GM23338 (cell line): Measurements from ENCODE around the gene SLC6A15. TPM values are rescaled to one million over a fixed set of nuclear protein-coding genes. Genes with fewer than 3 reads are reported as not detected.

Experiments
- ATAC-seq: fragments of 200-7000 bp; cut with Tn5 transposase; 3 replicates; pipeline ENCODE4 v1.9.1; 2020
- DNase-seq: peaks from one replicate; pipeline ENCODE4 v3.0.0-alpha.2; 2015; ENCODE audit warnings: low spot score
- H2AFZ ChIP-seq: fragments of 200-600 bp; sonication (generic); 2 replicates; pipeline ENCODE4 v1.8.0; 2016; ENCODE audit warnings: antibody characterized with exemption, mild to moderate bottlenecking, moderate library complexity
- H3F3A ChIP-seq: fragments of 200-600 bp; sonication (generic); replicated peaks from 2 replicates; pipeline ENCODE4 v1.8.0; 2017; ENCODE audit warnings: antibody characterized with exemption, mixed run types, low read depth
- H3K27ac ChIP-seq: fragments of 200-600 bp; sonication (generic); 2 replicates; pipeline ENCODE4 v1.6.1; 2016; ENCODE audit warnings: low read depth
- H3K27me3 ChIP-seq: fragments of 200-600 bp; sonication (generic); 2 replicates; pipeline ENCODE4 v1.8.0; 2016; ENCODE audit warnings: mild to moderate bottlenecking, mixed run types, moderate library complexity; ENCODE audit not compliant: insufficient read depth
- H3K36me3 ChIP-seq: fragments of 200-600 bp; sonication (generic); 2 replicates; pipeline ENCODE4 v1.8.0; 2016; ENCODE audit warnings: mild to moderate bottlenecking; ENCODE audit not compliant: insufficient read depth
- H3K4me1 ChIP-seq: fragments of 200-600 bp; sonication (generic); 2 replicates; pipeline ENCODE4 v1.8.0; 2016; ENCODE audit warnings: mild to moderate bottlenecking, moderate library complexity; ENCODE audit not compliant: insufficient read depth
- H3K4me2 ChIP-seq: fragments of 200-600 bp; sonication (generic); 2 replicates; pipeline ENCODE4 v1.7.1; 2017; ENCODE audit warnings: mixed run types
- H3K4me3 ChIP-seq: fragments of 200-600 bp; sonication (generic); 2 replicates; pipeline ENCODE4 v1.6.1; 2016; ENCODE audit warnings: mixed run types
- H3K79me2 ChIP-seq: fragments of 200-600 bp; sonication (generic); replicated peaks from 2 replicates; pipeline ENCODE4 v1.8.0; 2017; ENCODE audit warnings: mild to moderate bottlenecking; ENCODE audit not compliant: insufficient read depth
- H3K9me2 ChIP-seq: fragments of 200-600 bp; sonication (generic); 2 replicates; pipeline ENCODE4 v1.8.0; 2017; ENCODE audit not compliant: insufficient read depth
- H4K20me1 ChIP-seq: fragments of 200-600 bp; sonication (generic); replicated peaks from 2 replicates; pipeline ENCODE4 v1.8.0; 2017; ENCODE audit warnings: mild to moderate bottlenecking; ENCODE audit not compliant: insufficient read depth
- H3K27ac Mint-ChIP-seq: 2 replicates; pipeline ENCODE4 v1.8.0; 2020; ENCODE audit warnings: inconsistent platforms, mild to moderate bottlenecking, moderate library complexity, mixed read lengths
- H3K27me3 Mint-ChIP-seq: 3 replicates; pipeline ENCODE4 v1.8.0; 2022; ENCODE audit warnings: low read depth, mild to moderate bottlenecking, moderate library complexity, mixed read lengths, inconsistent platforms; ENCODE audit not compliant: insufficient read depth, poor library complexity
- H3K36me3 Mint-ChIP-seq: 3 replicates; pipeline ENCODE4 v1.8.0; 2021; ENCODE audit warnings: low read depth, mild to moderate bottlenecking, inconsistent platforms, moderate library complexity, mixed read lengths
- H3K4me1 Mint-ChIP-seq: 3 replicates; pipeline ENCODE4 v1.8.0; 2020; ENCODE audit warnings: mild to moderate bottlenecking, inconsistent platforms, mixed read lengths
- H3K4me3 Mint-ChIP-seq: 3 replicates; pipeline ENCODE4 v1.8.0; 2021; ENCODE audit warnings: moderate library complexity, mild to moderate bottlenecking, inconsistent platforms, mixed read lengths
- H3K9me3 Mint-ChIP-seq: 3 replicates; pipeline ENCODE4 v1.8.0; 2020; ENCODE audit warnings: moderate library complexity, mild to moderate bottlenecking, inconsistent platforms, mixed read lengths
- CTCF ChIP-seq, 2 experiments: fragments of 200-600 bp in 1 of 2; sonication (generic) in 1 of 2; conservative IDR thresholded peaks; 2 replicates each; pipeline versions ENCODE4 v1.5.1 to v1.6.1; 2016 to 2017; ENCODE audit warnings: antibody characterized with exemption in 2 of 2, low read depth in 2 of 2, mild to moderate bottlenecking in 2 of 2, moderate library complexity in 1 of 2
- EZH2 ChIP-seq: fragments of 200-600 bp; sonication (generic); IDR thresholded peaks from one replicate; pipeline ENCODE4 v1.8.0; 2017; ENCODE audit warnings: antibody characterized with exemption, mild to moderate bottlenecking, low read depth; ENCODE audit not compliant: unreplicated experiment
- EZH2phosphoT487 ChIP-seq: fragments of 200-600 bp; sonication (generic); IDR thresholded peaks from one replicate; pipeline ENCODE4 v1.8.1; 2018; ENCODE audit warnings: antibody characterized with exemption; ENCODE audit not compliant: unreplicated experiment
- JUNB ChIP-seq: IDR thresholded peaks from one replicate; pipeline ENCODE4 v1.6.1; 2016; ENCODE audit warnings: antibody characterized with exemption; ENCODE audit not compliant: unreplicated experiment
- NANOG ChIP-seq: IDR thresholded peaks from 2 replicates; pipeline ENCODE4 v1.6.1; 2016; ENCODE audit warnings: antibody characterized with exemption, borderline replicate concordance
- POLR2AphosphoS5 ChIP-seq: IDR thresholded peaks from 2 replicates; pipeline ENCODE4 v1.6.1; 2016; ENCODE audit warnings: antibody characterized with exemption, low read depth
- ZNF331 ChIP-seq: fragments of 250-450 bp; sonication (Bioruptor Pico); IDR thresholded peaks from 2 replicates; pipeline ENCODE4 v1.5.0; 2020; ENCODE audit warnings: low read depth, mild to moderate bottlenecking, moderate library complexity
- ZNF462 ChIP-seq: fragments of 250-450 bp; sonication (Bioruptor Pico); IDR thresholded peaks from 2 replicates; pipeline ENCODE4 v1.5.0; 2020; ENCODE audit warnings: mild to moderate bottlenecking, moderate library complexity
- polyA plus RNA-seq: library from polyadenylated mRNA; unstranded; fragments of >200 nt; fragmentation: Nextera tagmentation; extraction: Ambion mirVana; gene quantifications from 2 replicates; pipeline ENCODE4 v1.2.1, GENCODE V29; 2016
- total RNA-seq: library from RNA; depleted of rRNA; stranded (reverse); fragments of >200 nt; shearing (Covaris generic); gene quantifications from 2 replicates; pipeline ENCODE4 v1.2.3, GENCODE V29; 2014

SLC6A15 gene
- total and polyA plus RNA-seq, 2 experiments from 2014 or later, result 12.1 to 27.9 TPM

GRCh38 chr12:84946753-84947152 is 34.2 kb upstream of the SLC6A15 start:
- no peak overlapping the region for H3K27ac Mint-ChIP-seq
- Histone ChIP-seq H3K36me3 (no peaks in the 10 kb centered on the region), H3F3A (no peaks in the 10 kb centered on the region), H3K27me3 (no peaks in the 10 kb centered on the region), H3K9me2 (no peaks in the 10 kb centered on the region), H3K79me2 (no peaks in the 10 kb centered on the region), H4K20me1 (no peaks in the 10 kb centered on the region), H2AFZ (no peak overlapping the region), H3K4me3 (no peak overlapping the region), H3K4me2 (no peak overlapping the region), H3K4me1 (no peaks in the 10 kb centered on the region; the same call in 1 of the 2 replicates), H3K27ac (no peak overlapping the region)
- TF ChIP-seq CTCF (conservative IDR thresholded peaks at IDR 0.05; ENCODE audit: low read depth in 2 of 2) (no peak), EZH2 (no peak), JUNB (no peak)
- no peaks in the 10 kb centered on the region for H3K4me1 Mint-ChIP-seq
- H3K9me3 Mint-ChIP-seq, result no peaks in the 10 kb centered on the region
- no peaks in the 10 kb centered on the region for H3K36me3 Mint-ChIP-seq
- peaks cover 2% of the 10 kb centered on the region for H3K27me3 Mint-ChIP-seq
- DNase-seq (no peak), ATAC-seq (no peak)
- H3K4me3 Mint-ChIP-seq, result no peak overlapping the region

GRCh38 chr12:84937415-84937814 is 24.8 kb upstream of the SLC6A15 start:
- no peak overlapping the region for H3K4me2 ChIP-seq
- H3K4me3 ChIP-seq, result no peak overlapping the region
- H3K79me2 ChIP-seq, result no peaks in the 10 kb centered on the region
- no peak overlapping the region for H3K27ac ChIP-seq
- Mint-ChIP-seq H3K27ac (no peak overlapping the region), H3K27me3 (no peaks in the 10 kb centered on the region), H3K4me3 (no peak overlapping the region), H3K9me3 (no peaks in the 10 kb centered on the region), H3K4me1 (no peaks in the 10 kb centered on the region), H3K36me3 (no peaks in the 10 kb centered on the region)
- no peak overlapping the region for H2AFZ ChIP-seq
- no peaks in the 10 kb centered on the region for H3K36me3 ChIP-seq
- H3K9me2 ChIP-seq, result no peaks in the 10 kb centered on the region
- DNase-seq (no peak), ATAC-seq (no peak)
- H3F3A ChIP-seq, result no peaks in the 10 kb centered on the region
- H4K20me1 ChIP-seq, result no peaks in the 10 kb centered on the region
- no peaks in the 10 kb centered on the region for H3K27me3 ChIP-seq
- no peaks in the 10 kb centered on the region for H3K4me1 ChIP-seq
- TF ChIP-seq EZH2phosphoT487 (no peak), JUNB (no peak), POLR2AphosphoS5 (no peak), CTCF (conservative IDR thresholded peaks at IDR 0.05; ENCODE audit: low read depth in 2 of 2) (no peak), ZNF462 (CRISPR knock-in tag) (no peak), NANOG (no peak), EZH2 (no peak), ZNF331 (CRISPR knock-in tag) (no peak)
